ENCODE measurements around the gene C9orf85. TPM values are rescaled to one million over a fixed set of nuclear protein-coding genes. Genes with fewer than 3 reads are reported as not detected.

C9orf85 gene
- total RNA-seq, 6 donors from 2014 or later: 6.5 to 13.0 (median 9.0) TPM

DNA sequence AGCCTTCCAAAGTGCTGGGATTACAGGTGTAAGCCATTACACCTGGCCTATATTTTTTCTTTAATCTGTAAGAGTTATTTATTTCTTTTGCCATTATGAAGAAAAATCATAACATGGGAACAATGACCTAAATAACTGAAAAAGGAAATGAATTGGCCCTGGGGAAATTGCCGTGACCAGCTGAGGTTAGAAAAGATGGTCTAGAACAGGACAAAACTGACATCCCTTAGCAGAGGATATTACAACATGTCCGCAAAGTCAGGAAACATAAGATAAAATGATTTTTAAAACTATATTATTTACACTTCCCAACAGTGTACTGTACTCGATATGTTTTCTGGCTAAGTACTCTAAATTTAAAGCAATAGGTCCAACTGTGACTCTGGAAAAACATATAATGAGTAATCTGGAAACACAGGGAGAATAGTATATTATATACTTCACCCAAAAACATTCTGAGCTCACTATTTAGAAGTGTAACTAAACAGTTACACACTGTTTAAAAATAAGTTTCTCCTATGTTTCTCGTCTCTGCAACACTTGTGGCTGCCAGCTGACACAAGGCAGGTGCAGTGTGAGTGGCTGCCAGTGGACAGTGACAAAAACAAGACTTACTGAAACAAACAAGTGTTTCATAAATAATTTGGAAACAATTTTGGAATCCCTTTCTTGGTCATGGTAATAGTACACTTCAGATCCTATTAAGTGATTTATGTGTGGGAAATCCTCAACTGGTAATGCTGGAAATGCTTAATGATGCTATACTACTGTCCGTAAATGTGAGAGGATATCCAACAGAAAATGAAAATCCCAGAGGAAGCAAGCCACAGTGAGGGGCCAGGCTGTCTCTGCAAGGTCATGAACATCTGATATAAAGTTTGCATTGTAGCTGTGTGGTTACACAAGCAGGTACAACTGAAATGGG lies 69.1 kb downstream of the C9orf85 start:
- H3K36me3 ChIP-seq: peaks cover 0 to 7% (median 0%) of the 10 kb centered on the region in 4 donors
- H3K27ac ChIP-seq: no peak overlapping the region
- H3K9me3 ChIP-seq: no peaks in the 10 kb centered on the region
- H3K27me3 ChIP-seq: no peaks in the 10 kb centered on the region
- 52 to 56% methylated on average over 5 of the region's 5 CpGs for WGBS, 2 donors
- no peak for ATAC-seq (ENCODE audit: low FRiP score in 2 of 2)
- DNase-seq: no peak
- no peak overlapping the region for H3K4me3 ChIP-seq
- H3K4me1 ChIP-seq: peaks cover 0 to 2% (median 0%) of the 10 kb centered on the region in 4 donors
- no peak for TF ChIP-seq POLR2AphosphoS5 (IDR thresholded peaks at IDR 0.05)
- no peak for TF ChIP-seq POLR2A (IDR thresholded peaks at IDR 0.05)
- TF ChIP-seq EP300 (IDR thresholded peaks at IDR 0.05): no peak
- TF ChIP-seq, protein P1, sequence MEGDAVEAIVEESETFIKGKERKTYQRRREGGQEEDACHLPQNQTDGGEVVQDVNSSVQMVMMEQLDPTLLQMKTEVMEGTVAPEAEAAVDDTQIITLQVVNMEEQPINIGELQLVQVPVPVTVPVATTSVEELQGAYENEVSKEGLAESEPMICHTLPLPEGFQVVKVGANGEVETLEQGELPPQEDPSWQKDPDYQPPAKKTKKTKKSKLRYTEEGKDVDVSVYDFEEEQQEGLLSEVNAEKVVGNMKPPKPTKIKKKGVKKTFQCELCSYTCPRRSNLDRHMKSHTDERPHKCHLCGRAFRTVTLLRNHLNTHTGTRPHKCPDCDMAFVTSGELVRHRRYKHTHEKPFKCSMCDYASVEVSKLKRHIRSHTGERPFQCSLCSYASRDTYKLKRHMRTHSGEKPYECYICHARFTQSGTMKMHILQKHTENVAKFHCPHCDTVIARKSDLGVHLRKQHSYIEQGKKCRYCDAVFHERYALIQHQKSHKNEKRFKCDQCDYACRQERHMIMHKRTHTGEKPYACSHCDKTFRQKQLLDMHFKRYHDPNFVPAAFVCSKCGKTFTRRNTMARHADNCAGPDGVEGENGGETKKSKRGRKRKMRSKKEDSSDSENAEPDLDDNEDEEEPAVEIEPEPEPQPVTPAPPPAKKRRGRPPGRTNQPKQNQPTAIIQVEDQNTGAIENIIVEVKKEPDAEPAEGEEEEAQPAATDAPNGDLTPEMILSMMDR (IDR thresholded peaks at IDR 0.05): no peak

DNA sequence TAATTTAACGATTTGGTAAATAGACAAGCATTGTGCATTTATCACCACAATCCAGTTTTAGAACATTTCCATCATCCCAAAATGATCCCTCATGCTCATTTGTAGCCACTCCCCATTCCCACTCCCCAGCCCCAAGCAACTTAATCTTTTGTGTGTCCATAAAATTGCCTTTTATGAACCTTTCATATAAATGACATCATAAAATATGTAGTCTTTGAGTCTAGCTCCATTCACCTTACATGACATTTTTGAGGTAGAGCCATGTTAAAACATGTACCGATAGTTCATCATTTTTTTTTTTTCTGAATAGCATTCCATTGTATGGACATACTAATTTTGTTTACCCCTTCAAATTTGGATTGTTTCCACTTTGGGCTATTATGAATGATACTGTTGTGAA lies 70.5 kb downstream of the C9orf85 start:
- ATAC-seq (ENCODE audit: low FRiP score in 2 of 2): no peak
- no peak overlapping the region for H3K4me3 ChIP-seq
- no peaks in the 10 kb centered on the region for H3K27me3 ChIP-seq
- DNase-seq: no peak
- peaks cover 0 to 2% (median 0%) of the 10 kb centered on the region in 4 donors for H3K4me1 ChIP-seq
- H3K36me3 ChIP-seq: peaks cover 0 to 7% (median 0%) of the 10 kb centered on the region in 4 donors
- no peak for TF ChIP-seq POLR2A (IDR thresholded peaks at IDR 0.05)
- TF ChIP-seq, protein P1 (IDR thresholded peaks at IDR 0.05): no peak
- TF ChIP-seq POLR2AphosphoS5 (IDR thresholded peaks at IDR 0.05): no peak
- no peaks in the 10 kb centered on the region for H3K9me3 ChIP-seq
- no peak overlapping the region for H3K27ac ChIP-seq
- 93 to 96% methylated on average over 2 of the region's 2 CpGs for WGBS, 2 donors

DNA sequence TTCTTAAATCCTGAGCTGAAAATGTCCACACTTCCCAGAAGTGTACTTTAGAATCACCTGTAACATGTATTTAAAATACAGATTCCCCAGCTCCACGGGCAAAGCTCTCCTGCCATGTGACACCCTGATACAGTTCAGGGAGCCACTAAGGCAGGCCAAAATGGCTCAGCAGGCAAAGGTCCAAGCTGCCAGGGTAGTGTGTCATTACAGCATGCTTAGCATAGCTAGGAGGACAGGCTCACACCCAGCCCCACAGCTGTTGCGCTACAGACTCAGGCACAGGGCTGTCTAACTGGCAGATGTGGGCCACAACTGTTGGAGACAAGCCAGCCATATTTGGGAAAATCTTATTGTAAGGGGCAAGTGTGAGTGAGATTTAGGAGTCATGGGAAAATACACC lies 73.0 kb downstream of the C9orf85 start:
- H3K27ac ChIP-seq: no peak overlapping the region
- H3K36me3 ChIP-seq: peaks cover 0 to 7% (median 0%) of the 10 kb centered on the region in 4 donors
- 68% methylated on average over 2 of the region's 2 CpGs for WGBS, 2 donors
- no peak for DNase-seq
- H3K4me3 ChIP-seq: no peak overlapping the region
- TF ChIP-seq, protein P1 (IDR thresholded peaks at IDR 0.05): no peak
- H3K4me1 ChIP-seq: peaks cover 0 to 2% (median 0%) of the 10 kb centered on the region in 4 donors
- no peaks in the 10 kb centered on the region for H3K9me3 ChIP-seq
- ATAC-seq (ENCODE audit: low FRiP score in 2 of 2): peak; percentile 24 to 61
- no peaks in the 10 kb centered on the region for H3K27me3 ChIP-seq

DNA sequence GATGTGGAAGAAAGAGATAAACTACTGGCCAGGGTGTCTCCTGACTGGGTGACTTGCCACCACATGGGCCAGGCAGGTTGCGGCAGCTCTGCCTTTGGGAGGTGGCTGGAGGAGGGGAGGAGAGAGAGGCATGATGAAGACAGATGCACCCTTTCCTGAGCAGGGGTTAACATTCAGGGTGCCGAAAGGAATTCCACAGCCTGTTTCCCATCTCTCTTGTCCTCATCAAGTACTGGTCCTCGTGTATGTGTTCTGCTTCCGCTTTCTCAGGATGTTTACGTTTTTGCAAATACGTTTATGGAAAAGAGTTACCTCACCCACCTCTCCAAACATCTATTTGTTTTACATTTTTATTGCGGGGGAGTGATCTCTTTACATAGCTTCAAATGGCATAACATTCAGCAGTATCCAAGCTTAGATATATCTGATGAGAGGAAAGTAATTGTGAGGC lies 73.4 kb downstream of the C9orf85 start:
- no peak overlapping the region for H3K27ac ChIP-seq
- no peaks in the 10 kb centered on the region for H3K27me3 ChIP-seq
- TF ChIP-seq POLR2A (IDR thresholded peaks at IDR 0.05): no peak
- no peak for TF ChIP-seq EP300 (IDR thresholded peaks at IDR 0.05)
- TF ChIP-seq, protein P1 (IDR thresholded peaks at IDR 0.05): no peak
- H3K4me1 ChIP-seq: peaks cover 0 to 2% (median 0%) of the 10 kb centered on the region in 4 donors
- 51 to 53% methylated on average over 7 of the region's 7 CpGs for WGBS, 2 donors
- ATAC-seq (ENCODE audit: low FRiP score in 2 of 2): no peak
- H3K9me3 ChIP-seq: no peaks in the 10 kb centered on the region
- peaks cover 0 to 7% (median 0%) of the 10 kb centered on the region in 4 donors for H3K36me3 ChIP-seq
- H3K4me3 ChIP-seq: no peak overlapping the region
- DNase-seq: no peak

Data from upper lobe of left lung (tissue), 6 donors.